A549 treated with dexamethasone at 1 μM for 4 hours (cell line): ENCODE results near the gene TOP2B. TPM values are rescaled to one million over a fixed set of nuclear protein-coding genes. Genes with fewer than 3 reads are reported as not detected.

ENCODE experiments used
- total RNA-seq: library from RNA; stranded (reverse); fragments of 200-300 nt; extraction: Qiagen RNA extraction; gene quantifications from 5 replicates; pipeline ENCODE4 v1.2.3, GENCODE V29; 2022

The TOP2B gene
- 66.2 to 78.3 TPM (median 71.8 TPM) in 5 replicates for total RNA-seq

DNA sequence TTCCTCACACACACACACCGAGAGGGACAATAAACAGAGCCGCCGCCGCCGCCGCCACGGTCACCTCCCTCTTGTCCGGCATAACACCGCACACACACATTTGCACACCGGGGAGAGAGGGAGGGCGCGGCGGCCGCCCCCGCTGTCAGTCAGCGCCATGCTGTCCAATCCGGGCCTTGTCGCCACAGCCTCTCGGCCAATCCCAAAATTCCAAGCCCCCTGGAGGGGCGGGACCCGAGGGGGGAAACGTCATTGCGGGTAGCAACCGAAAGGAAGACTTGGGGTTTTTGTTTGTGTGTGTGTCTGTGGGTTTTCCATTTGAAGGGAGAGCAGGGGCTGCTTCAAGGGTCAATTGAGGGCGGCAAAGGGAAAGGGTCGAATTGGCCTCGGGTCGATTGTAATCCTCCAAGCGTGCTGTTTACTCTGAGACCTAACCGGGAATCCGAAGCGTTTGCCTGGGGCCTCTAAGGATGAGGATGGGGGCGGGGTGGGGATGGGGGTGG is at the start of gene TOP2B:
TOP2B (minus strand) TSS at position 96 of the 503 bp plus-strand sequence. CDS start 610 bp downstream, outside the sequence.

Other genes starting within 250 kb of the TOP2B start
- 6.8 to 16.5 TPM (median 11.8 TPM) in 5 replicates for gene RARB, start 236.6 kb downstream of the TOP2B start, total RNA-seq
- gene NGLY1, start 118.5 kb upstream of the TOP2B start, total RNA-seq = 20.1 to 22.1 TPM (median 21.3 TPM) in 5 replicates
- gene OXSM, start 125.2 kb upstream of the TOP2B start, total RNA-seq = 15.1 to 18.5 TPM (median 15.9 TPM) in 5 replicates